ENCODE data around the gene KCNAB1.

KCNAB1 gene

GRCh38 chr3:156404217-156404616 lies 283.8 kb downstream of the KCNAB1 start:
- Histone ChIP-seq H3K4me3 (ENCODE audit: low read depth, low read length) (no peak overlapping the region), H3K36me3 (ENCODE audit: control insufficient read depth, insufficient read depth, low read length) (no peaks in the 10 kb centered on the region), H3K4me1 (no peaks in the 10 kb centered on the region), H3K79me2 (no peaks in the 10 kb centered on the region), H3K27me3 (ENCODE audit: control insufficient read depth, insufficient read depth, low read length) (no peaks in the 10 kb centered on the region), H3K9me3 (ENCODE audit: control insufficient read depth, low read length) (no peaks in the 10 kb centered on the region), H2AFZ (no peak overlapping the region), H3K9ac (no peak overlapping the region), H3K27ac (no peak overlapping the region), H3K4me2 (ENCODE audit: low read length) (no peak overlapping the region)
- no peak for TF ChIP-seq CTCF (IDR thresholded peaks at IDR 0.05)

DNA sequence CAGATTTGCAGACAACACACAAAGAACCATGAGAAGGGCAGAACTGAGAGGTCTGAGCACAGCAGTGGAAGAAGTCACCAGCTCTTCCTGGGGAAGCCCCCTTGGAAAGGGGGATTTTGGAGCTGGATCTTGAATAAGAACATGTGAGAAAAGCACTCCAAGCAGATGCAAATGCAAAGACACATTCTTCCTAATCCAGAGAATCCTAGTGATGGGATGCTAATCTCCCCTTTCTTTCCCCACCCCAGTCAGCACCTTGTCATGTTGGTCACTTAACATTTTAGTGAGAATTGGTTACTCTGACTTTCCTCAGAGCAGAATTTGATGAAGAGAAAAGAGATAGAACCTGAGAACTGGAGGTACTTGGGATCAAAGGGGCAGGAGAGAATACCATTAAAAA lies 286.0 kb downstream of the KCNAB1 start:
- no peak for TF ChIP-seq CTCF (IDR thresholded peaks at IDR 0.05)
- Histone ChIP-seq H3K9me3 (ENCODE audit: control insufficient read depth, low read length) (no peaks in the 10 kb centered on the region), H3K4me2 (ENCODE audit: low read length) (no peak overlapping the region), H3K4me1 (no peaks in the 10 kb centered on the region), H3K27me3 (ENCODE audit: control insufficient read depth, insufficient read depth, low read length) (no peaks in the 10 kb centered on the region), H3K79me2 (no peaks in the 10 kb centered on the region), H3K27ac (no peak overlapping the region), H3K36me3 (ENCODE audit: control insufficient read depth, insufficient read depth, low read length) (no peaks in the 10 kb centered on the region), H3K9ac (no peak overlapping the region), H2AFZ (no peak overlapping the region), H3K4me3 (ENCODE audit: low read depth, low read length) (no peak overlapping the region)

GRCh38 chr3:156407617-156408225 lies 287.3 kb downstream of the KCNAB1 start:
- no peak for TF ChIP-seq CTCF (IDR thresholded peaks at IDR 0.05)
- no peaks in the 10 kb centered on the region for H3K79me2 ChIP-seq
- no peak overlapping the region for H3K9ac ChIP-seq
- H3K4me3 ChIP-seq (ENCODE audit: low read depth, low read length), result no peak overlapping the region
- no peak overlapping the region for H3K4me2 ChIP-seq (ENCODE audit: low read length)
- H3K4me1 ChIP-seq, result no peaks in the 10 kb centered on the region
- no peaks in the 10 kb centered on the region for H3K9me3 ChIP-seq (ENCODE audit: control insufficient read depth, low read length)
- no peak overlapping the region for H3K27ac ChIP-seq
- no peaks in the 10 kb centered on the region for H3K27me3 ChIP-seq (ENCODE audit: control insufficient read depth, insufficient read depth, low read length)
- H2AFZ ChIP-seq, result no peak overlapping the region
- H3K36me3 ChIP-seq (ENCODE audit: control insufficient read depth, insufficient read depth, low read length), result no peaks in the 10 kb centered on the region

GRCh38 chr3:156409694-156410093 lies 289.3 kb downstream of the KCNAB1 start:
- Histone ChIP-seq H3K9ac (no peak overlapping the region), H3K27ac (no peak overlapping the region), H2AFZ (no peak overlapping the region), H3K4me2 (ENCODE audit: low read length) (no peak overlapping the region), H3K27me3 (ENCODE audit: control insufficient read depth, insufficient read depth, low read length) (no peaks in the 10 kb centered on the region), H3K36me3 (ENCODE audit: control insufficient read depth, insufficient read depth, low read length) (no peaks in the 10 kb centered on the region), H3K4me1 (no peaks in the 10 kb centered on the region), H3K4me3 (ENCODE audit: low read depth, low read length) (no peak overlapping the region), H3K9me3 (ENCODE audit: control insufficient read depth, low read length) (no peaks in the 10 kb centered on the region), H3K79me2 (no peaks in the 10 kb centered on the region)
- no peak for TF ChIP-seq CTCF (IDR thresholded peaks at IDR 0.05)

DNA sequence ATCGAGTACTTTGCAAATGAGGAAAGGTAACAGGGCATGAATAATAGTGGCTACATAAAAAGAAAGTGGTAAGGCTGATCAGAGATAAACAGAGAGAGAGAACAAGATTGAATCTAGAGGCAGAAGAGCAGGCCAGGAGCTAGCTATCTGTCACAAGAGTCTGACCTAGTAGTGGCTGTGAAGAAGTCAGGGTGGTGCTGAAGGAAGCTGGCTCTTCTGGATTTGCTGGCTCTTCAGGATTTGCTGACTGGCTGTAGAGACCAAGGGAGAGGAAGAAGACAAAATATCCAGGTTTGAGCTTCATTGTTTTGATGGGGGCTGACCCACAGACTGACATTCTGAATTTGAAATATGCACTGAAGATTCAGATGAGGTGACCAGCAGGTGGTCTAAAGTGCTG lies 292.2 kb downstream of the KCNAB1 start:
- Histone ChIP-seq H2AFZ (no peak overlapping the region), H3K36me3 (ENCODE audit: control insufficient read depth, insufficient read depth, low read length) (no peaks in the 10 kb centered on the region), H3K4me1 (peaks cover under 1% of the 10 kb centered on the region), H3K9ac (no peak overlapping the region), H3K9me3 (ENCODE audit: control insufficient read depth, low read length) (no peaks in the 10 kb centered on the region), H3K4me3 (ENCODE audit: low read depth, low read length) (no peak overlapping the region), H3K27me3 (ENCODE audit: control insufficient read depth, insufficient read depth, low read length) (no peaks in the 10 kb centered on the region), H3K79me2 (no peaks in the 10 kb centered on the region), H3K27ac (no peak overlapping the region), H3K4me2 (ENCODE audit: low read length) (no peak overlapping the region)
- no peak for TF ChIP-seq CTCF (IDR thresholded peaks at IDR 0.05)
